Parathyroid adenoma (tissue), 2 donors: ENCODE results near the gene TNFRSF18.

Source experiments
- H2AFZ ChIP-seq: fragments of 300-600 bp; sonication (generic); one replicate; pipeline ENCODE4 v1.7.0; 2017; ENCODE audit warnings: antibody characterized with exemption, mild to moderate bottlenecking
- H3K27ac ChIP-seq: fragments of 300-600 bp; sonication (generic); one replicate; pipeline ENCODE4 v1.7.0; 2017
- H3K27me3 ChIP-seq: fragments of 300-600 bp; sonication (generic); one replicate; pipeline ENCODE4 v1.7.0; 2017; ENCODE audit warnings: low read length; ENCODE audit not compliant: control insufficient read depth, insufficient read depth
- H3K36me3 ChIP-seq: fragments of 300-600 bp; sonication (generic); one replicate; pipeline ENCODE4 v1.7.0; 2017; ENCODE audit warnings: low read length; ENCODE audit not compliant: control insufficient read depth, insufficient read depth
- H3K4me1 ChIP-seq: fragments of 300-600 bp; sonication (generic); one replicate; pipeline ENCODE4 v1.7.0; 2017; ENCODE audit warnings: control low read depth
- H3K4me2 ChIP-seq: fragments of 300-600 bp; sonication (generic); one replicate; pipeline ENCODE4 v1.7.0; 2017; ENCODE audit warnings: low read length
- H3K4me3 ChIP-seq: fragments of 300-600 bp; sonication (generic); one replicate; pipeline ENCODE4 v1.7.0; 2017; ENCODE audit warnings: low read depth, low read length
- H3K79me2 ChIP-seq: fragments of 300-600 bp; sonication (generic); one replicate; pipeline ENCODE4 v1.7.0; 2017; ENCODE audit warnings: control low read depth
- H3K9ac ChIP-seq: fragments of 300-600 bp; sonication (generic); one replicate; pipeline ENCODE4 v1.7.0; 2017; ENCODE audit warnings: mild to moderate bottlenecking
- H3K9me3 ChIP-seq: fragments of 300-600 bp; sonication (generic); one replicate; pipeline ENCODE4 v1.7.0; 2017; ENCODE audit warnings: low read length; ENCODE audit not compliant: control insufficient read depth
- TF ChIP-seq, protein P1 (sequence below): fragments of 300-600 bp; sonication (generic); IDR thresholded peaks from one replicate; pipeline ENCODE4 v1.7.0; 2017; ENCODE audit warnings: antibody characterized with exemption, mild to moderate bottlenecking
- donor health status: primary hyperparathyroidism.

The TNFRSF18 gene

DNA sequence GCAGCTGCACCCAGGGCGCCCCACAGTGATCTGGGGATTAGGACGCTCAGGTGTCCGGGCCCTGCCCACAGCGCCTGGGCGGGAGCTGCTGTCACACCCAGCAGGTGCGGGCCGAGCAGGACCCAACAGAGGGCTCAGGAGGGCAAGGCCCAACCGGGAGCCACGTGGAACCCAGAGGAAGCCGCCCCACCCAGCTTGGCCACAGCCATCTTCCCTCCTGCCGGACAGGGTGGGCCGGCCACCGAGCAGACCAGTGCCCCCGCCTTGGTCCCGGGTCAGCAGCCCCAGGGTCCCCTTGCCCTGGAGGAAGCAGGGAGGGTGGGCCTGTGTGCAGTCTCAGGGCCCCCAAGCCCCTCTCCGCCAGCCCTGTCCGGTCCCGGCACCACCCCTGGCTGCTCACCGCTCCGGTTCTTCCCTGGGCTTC, 39.0 kb downstream of the TNFRSF18 start:
- Histone ChIP-seq H3K27me3 (no peaks in the 10 kb centered on the region), H3K4me2 (no peak overlapping the region), H3K9me3 (no peaks in the 10 kb centered on the region), H3K4me3 (no peak overlapping the region), H3K4me1 (no peaks in the 10 kb centered on the region), H3K27ac (no peak overlapping the region), H2AFZ (no peak overlapping the region), H3K36me3 (no peaks in the 10 kb centered on the region), H3K9ac (no peak overlapping the region), H3K79me2 (no peaks in the 10 kb centered on the region)
- TF ChIP-seq, protein P1, sequence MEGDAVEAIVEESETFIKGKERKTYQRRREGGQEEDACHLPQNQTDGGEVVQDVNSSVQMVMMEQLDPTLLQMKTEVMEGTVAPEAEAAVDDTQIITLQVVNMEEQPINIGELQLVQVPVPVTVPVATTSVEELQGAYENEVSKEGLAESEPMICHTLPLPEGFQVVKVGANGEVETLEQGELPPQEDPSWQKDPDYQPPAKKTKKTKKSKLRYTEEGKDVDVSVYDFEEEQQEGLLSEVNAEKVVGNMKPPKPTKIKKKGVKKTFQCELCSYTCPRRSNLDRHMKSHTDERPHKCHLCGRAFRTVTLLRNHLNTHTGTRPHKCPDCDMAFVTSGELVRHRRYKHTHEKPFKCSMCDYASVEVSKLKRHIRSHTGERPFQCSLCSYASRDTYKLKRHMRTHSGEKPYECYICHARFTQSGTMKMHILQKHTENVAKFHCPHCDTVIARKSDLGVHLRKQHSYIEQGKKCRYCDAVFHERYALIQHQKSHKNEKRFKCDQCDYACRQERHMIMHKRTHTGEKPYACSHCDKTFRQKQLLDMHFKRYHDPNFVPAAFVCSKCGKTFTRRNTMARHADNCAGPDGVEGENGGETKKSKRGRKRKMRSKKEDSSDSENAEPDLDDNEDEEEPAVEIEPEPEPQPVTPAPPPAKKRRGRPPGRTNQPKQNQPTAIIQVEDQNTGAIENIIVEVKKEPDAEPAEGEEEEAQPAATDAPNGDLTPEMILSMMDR, result no peak

DNA sequence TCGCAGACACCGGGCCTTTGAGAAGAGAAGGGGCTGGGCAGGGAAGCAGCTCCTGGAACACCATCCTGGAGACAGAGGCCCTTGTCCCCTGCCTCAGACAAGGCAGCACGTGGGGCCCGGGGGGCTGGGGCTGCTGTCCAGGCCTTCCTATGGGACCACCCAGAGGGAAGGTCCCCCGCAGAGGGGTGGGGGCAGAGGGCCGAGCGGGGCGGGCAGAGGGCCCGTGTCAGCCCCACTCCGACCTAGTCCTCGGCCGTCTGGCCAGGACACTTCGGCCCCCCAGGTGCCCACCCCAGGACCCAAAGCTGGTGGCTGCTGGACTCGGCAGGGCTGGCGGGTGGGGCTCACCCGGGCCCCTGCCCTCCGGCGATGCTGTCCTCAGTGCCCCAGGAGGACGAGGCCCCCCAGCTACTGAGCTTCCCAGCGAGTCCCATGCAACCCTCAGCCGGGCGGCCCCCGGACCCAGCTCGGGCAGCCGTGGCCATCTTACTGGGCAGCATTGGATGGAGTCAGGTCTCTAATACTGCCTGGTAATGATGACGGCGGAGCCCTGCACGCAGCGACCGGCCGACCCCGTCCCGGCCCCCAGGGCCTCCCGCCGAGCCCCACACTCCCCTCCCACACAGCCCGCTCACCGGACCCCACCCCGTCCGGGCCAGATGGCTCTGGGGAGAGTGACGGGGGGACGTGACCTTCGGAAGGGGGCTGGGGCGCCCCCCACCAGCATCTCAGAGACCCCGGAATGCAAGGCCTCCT, 39.6 kb downstream of the TNFRSF18 start:
- Histone ChIP-seq H3K4me1 (no peaks in the 10 kb centered on the region), H2AFZ (no peak overlapping the region), H3K27ac (no peak overlapping the region), H3K27me3 (no peaks in the 10 kb centered on the region), H3K4me3 (no peak overlapping the region), H3K36me3 (no peaks in the 10 kb centered on the region), H3K9me3 (no peaks in the 10 kb centered on the region), H3K79me2 (no peaks in the 10 kb centered on the region), H3K4me2 (no peak overlapping the region), H3K9ac (no peak overlapping the region)
- TF ChIP-seq, protein P1, result no peak

- Histone ChIP-seq H3K79me2 (no peaks in the 10 kb centered on the region), H2AFZ (no peak overlapping the region), H3K4me2 (no peak overlapping the region), H3K27me3 (no peaks in the 10 kb centered on the region), H3K4me3 (no peak overlapping the region), H3K9ac (no peak overlapping the region), H3K36me3 (no peaks in the 10 kb centered on the region), H3K27ac (no peak overlapping the region), H3K9me3 (no peaks in the 10 kb centered on the region), H3K4me1 (no peaks in the 10 kb centered on the region)
- TF ChIP-seq, protein P1, result no peak
These were observed 40.4 kb downstream of the TNFRSF18 start for GRCh38 chr1:1165900-1166421.

DNA sequence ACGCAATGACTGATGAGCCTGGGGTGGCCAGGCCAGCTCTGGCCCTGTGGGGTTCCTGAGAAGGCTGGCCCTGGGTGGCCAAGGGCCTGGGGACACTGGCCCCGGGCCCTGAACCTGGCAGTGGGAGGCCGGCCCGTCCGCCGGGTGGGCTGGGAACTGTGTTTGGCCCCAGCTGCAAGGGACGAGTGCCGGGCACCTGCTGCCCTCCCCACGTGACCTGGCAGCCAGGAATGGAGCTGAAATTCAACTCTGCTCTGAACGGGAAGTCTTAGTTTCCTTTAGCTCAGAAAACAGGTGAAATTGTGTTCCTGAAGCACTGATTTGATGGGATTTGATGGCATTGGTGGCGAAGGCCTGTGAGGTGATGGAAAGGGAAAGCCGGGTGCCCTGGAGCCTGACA, 40.9 kb downstream of the TNFRSF18 start:
- no peak overlapping the region for H3K9ac ChIP-seq
- no peak overlapping the region for H3K4me2 ChIP-seq
- H3K4me3 ChIP-seq, result no peak overlapping the region
- H3K36me3 ChIP-seq, result no peaks in the 10 kb centered on the region
- no peaks in the 10 kb centered on the region for H3K9me3 ChIP-seq
- no peaks in the 10 kb centered on the region for H3K4me1 ChIP-seq
- H3K27ac ChIP-seq, result no peak overlapping the region
- TF ChIP-seq, protein P1, result no peak
- H3K27me3 ChIP-seq, result no peaks in the 10 kb centered on the region
- H3K79me2 ChIP-seq, result no peaks in the 10 kb centered on the region
- H2AFZ ChIP-seq, result no peak overlapping the region
